GM23338 (cell line): Measurements from ENCODE around the gene MELTF. TPM values are rescaled to one million over a fixed set of nuclear protein-coding genes. Genes with fewer than 3 reads are reported as not detected.

Experiments
- ATAC-seq: fragments of 200-7000 bp; cut with Tn5 transposase; 3 replicates; pipeline ENCODE4 v1.9.1; 2020
- DNase-seq: peaks from one replicate; pipeline ENCODE4 v3.0.0-alpha.2; 2015; ENCODE audit warnings: low spot score
- H2AFZ ChIP-seq: fragments of 200-600 bp; sonication (generic); 2 replicates; pipeline ENCODE4 v1.8.0; 2016; ENCODE audit warnings: antibody characterized with exemption, mild to moderate bottlenecking, moderate library complexity
- H3F3A ChIP-seq: fragments of 200-600 bp; sonication (generic); replicated peaks from 2 replicates; pipeline ENCODE4 v1.8.0; 2017; ENCODE audit warnings: antibody characterized with exemption, mixed run types, low read depth
- H3K27ac ChIP-seq: fragments of 200-600 bp; sonication (generic); 2 replicates; pipeline ENCODE4 v1.6.1; 2016; ENCODE audit warnings: low read depth
- H3K27me3 ChIP-seq: fragments of 200-600 bp; sonication (generic); 2 replicates; pipeline ENCODE4 v1.8.0; 2016; ENCODE audit warnings: mild to moderate bottlenecking, mixed run types, moderate library complexity; ENCODE audit not compliant: insufficient read depth
- H3K36me3 ChIP-seq: fragments of 200-600 bp; sonication (generic); 2 replicates; pipeline ENCODE4 v1.8.0; 2016; ENCODE audit warnings: mild to moderate bottlenecking; ENCODE audit not compliant: insufficient read depth
- H3K4me1 ChIP-seq: fragments of 200-600 bp; sonication (generic); 2 replicates; pipeline ENCODE4 v1.8.0; 2016; ENCODE audit warnings: mild to moderate bottlenecking, moderate library complexity; ENCODE audit not compliant: insufficient read depth
- H3K4me2 ChIP-seq: fragments of 200-600 bp; sonication (generic); 2 replicates; pipeline ENCODE4 v1.7.1; 2017; ENCODE audit warnings: mixed run types
- H3K4me3 ChIP-seq: fragments of 200-600 bp; sonication (generic); 2 replicates; pipeline ENCODE4 v1.6.1; 2016; ENCODE audit warnings: mixed run types
- H3K79me2 ChIP-seq: fragments of 200-600 bp; sonication (generic); replicated peaks from 2 replicates; pipeline ENCODE4 v1.8.0; 2017; ENCODE audit warnings: mild to moderate bottlenecking; ENCODE audit not compliant: insufficient read depth
- H3K9me2 ChIP-seq: fragments of 200-600 bp; sonication (generic); 2 replicates; pipeline ENCODE4 v1.8.0; 2017; ENCODE audit not compliant: insufficient read depth
- H4K20me1 ChIP-seq: fragments of 200-600 bp; sonication (generic); replicated peaks from 2 replicates; pipeline ENCODE4 v1.8.0; 2017; ENCODE audit warnings: mild to moderate bottlenecking; ENCODE audit not compliant: insufficient read depth
- H3K27ac Mint-ChIP-seq: 2 replicates; pipeline ENCODE4 v1.8.0; 2020; ENCODE audit warnings: inconsistent platforms, mild to moderate bottlenecking, moderate library complexity, mixed read lengths
- H3K27me3 Mint-ChIP-seq: 3 replicates; pipeline ENCODE4 v1.8.0; 2022; ENCODE audit warnings: low read depth, mild to moderate bottlenecking, moderate library complexity, mixed read lengths, inconsistent platforms; ENCODE audit not compliant: insufficient read depth, poor library complexity
- H3K36me3 Mint-ChIP-seq: 3 replicates; pipeline ENCODE4 v1.8.0; 2021; ENCODE audit warnings: low read depth, mild to moderate bottlenecking, inconsistent platforms, moderate library complexity, mixed read lengths
- H3K4me1 Mint-ChIP-seq: 3 replicates; pipeline ENCODE4 v1.8.0; 2020; ENCODE audit warnings: mild to moderate bottlenecking, inconsistent platforms, mixed read lengths
- H3K4me3 Mint-ChIP-seq: 3 replicates; pipeline ENCODE4 v1.8.0; 2021; ENCODE audit warnings: moderate library complexity, mild to moderate bottlenecking, inconsistent platforms, mixed read lengths
- H3K9me3 Mint-ChIP-seq: 3 replicates; pipeline ENCODE4 v1.8.0; 2020; ENCODE audit warnings: moderate library complexity, mild to moderate bottlenecking, inconsistent platforms, mixed read lengths
- CTCF ChIP-seq, 2 experiments: fragments of 200-600 bp in 1 of 2; sonication (generic) in 1 of 2; conservative IDR thresholded peaks; 2 replicates each; pipeline versions ENCODE4 v1.5.1 to v1.6.1; 2016 to 2017; ENCODE audit warnings: antibody characterized with exemption in 2 of 2, low read depth in 2 of 2, mild to moderate bottlenecking in 2 of 2, moderate library complexity in 1 of 2
- EZH2phosphoT487 ChIP-seq: fragments of 200-600 bp; sonication (generic); IDR thresholded peaks from one replicate; pipeline ENCODE4 v1.8.1; 2018; ENCODE audit warnings: antibody characterized with exemption; ENCODE audit not compliant: unreplicated experiment
- NANOG ChIP-seq: IDR thresholded peaks from 2 replicates; pipeline ENCODE4 v1.6.1; 2016; ENCODE audit warnings: antibody characterized with exemption, borderline replicate concordance
- ZNF114 ChIP-seq: fragments of 250-450 bp; sonication (Bioruptor Pico); IDR thresholded peaks from 2 replicates; pipeline ENCODE4 v1.5.0; 2020; ENCODE audit warnings: mild to moderate bottlenecking, moderate library complexity
- ZNF331 ChIP-seq: fragments of 250-450 bp; sonication (Bioruptor Pico); IDR thresholded peaks from 2 replicates; pipeline ENCODE4 v1.5.0; 2020; ENCODE audit warnings: low read depth, mild to moderate bottlenecking, moderate library complexity
- ZNF462 ChIP-seq: fragments of 250-450 bp; sonication (Bioruptor Pico); IDR thresholded peaks from 2 replicates; pipeline ENCODE4 v1.5.0; 2020; ENCODE audit warnings: mild to moderate bottlenecking, moderate library complexity
- polyA plus RNA-seq: library from polyadenylated mRNA; unstranded; fragments of >200 nt; fragmentation: Nextera tagmentation; extraction: Ambion mirVana; gene quantifications from 2 replicates; pipeline ENCODE4 v1.2.1, GENCODE V29; 2016
- total RNA-seq: library from RNA; depleted of rRNA; stranded (reverse); fragments of >200 nt; shearing (Covaris generic); gene quantifications from 2 replicates; pipeline ENCODE4 v1.2.3, GENCODE V29; 2014
- TF ChIP-seq, protein P1 (sequence below): IDR thresholded peaks from 2 replicates; pipeline ENCODE4 v1.6.1; 2016; ENCODE audit warnings: antibody characterized with exemption

Gene MELTF
- total and polyA plus RNA-seq, 2 experiments from 2014 or later = 1.4 to 5.2 TPM

DNA sequence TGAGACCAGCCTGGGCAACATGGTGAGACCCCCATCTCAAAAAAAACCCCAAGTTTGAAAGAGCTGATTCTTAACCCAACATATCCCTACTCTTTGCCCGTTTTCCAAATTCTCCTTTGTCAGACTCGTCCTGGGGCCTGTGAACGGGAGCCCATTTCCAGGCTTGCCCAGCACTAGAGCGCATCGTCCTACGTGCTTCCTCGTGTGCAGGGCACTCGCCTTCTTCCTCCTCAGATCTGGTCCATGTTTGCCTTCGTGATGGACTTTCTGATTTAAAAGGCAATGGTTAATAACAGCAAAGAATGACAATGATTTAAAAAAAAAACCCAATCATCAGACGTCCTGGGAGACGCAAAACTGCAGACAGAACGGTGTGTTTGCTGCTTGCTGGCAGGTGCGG, 10.1 kb downstream of the MELTF start (continued):
- TF ChIP-seq ZNF462 (CRISPR knock-in tag) (no peak), CTCF (conservative IDR thresholded peaks at IDR 0.05; ENCODE audit: low read depth in 2 of 2) (no peak), NANOG (no peak)

- no peak overlapping the region for H3K27ac ChIP-seq
- H3K36me3 ChIP-seq = no peaks in the 10 kb centered on the region
- Mint-ChIP-seq H3K27me3 (peaks cover 20% of the 10 kb centered on the region), H3K27ac (no peak overlapping the region), H3K4me1 (peaks cover 32% of the 10 kb centered on the region), H3K4me3 (no peak overlapping the region), H3K36me3 (no peaks in the 10 kb centered on the region), H3K9me3 (no peaks in the 10 kb centered on the region)
- H3K4me3 ChIP-seq = no peak overlapping the region
- no peaks in the 10 kb centered on the region for H3K27me3 ChIP-seq
- H3K9me2 ChIP-seq = no peaks in the 10 kb centered on the region
- H4K20me1 ChIP-seq = no peaks in the 10 kb centered on the region
- no peaks in the 10 kb centered on the region for H3K79me2 ChIP-seq
- peaks cover 8% of the 10 kb centered on the region; the same call in 1 of the 2 replicates for H3K4me1 ChIP-seq
- H2AFZ ChIP-seq = no peak overlapping the region
- DNase-seq = no peak
- H3K4me2 ChIP-seq = no peak overlapping the region
- no peak for ATAC-seq
- H3F3A ChIP-seq = no peaks in the 10 kb centered on the region
- TF ChIP-seq ZNF462 (CRISPR knock-in tag) (no peak), ZNF114 (CRISPR knock-in tag) (no peak), EZH2phosphoT487 (no peak), ZNF331 (no peak)
- TF ChIP-seq, protein P1, sequence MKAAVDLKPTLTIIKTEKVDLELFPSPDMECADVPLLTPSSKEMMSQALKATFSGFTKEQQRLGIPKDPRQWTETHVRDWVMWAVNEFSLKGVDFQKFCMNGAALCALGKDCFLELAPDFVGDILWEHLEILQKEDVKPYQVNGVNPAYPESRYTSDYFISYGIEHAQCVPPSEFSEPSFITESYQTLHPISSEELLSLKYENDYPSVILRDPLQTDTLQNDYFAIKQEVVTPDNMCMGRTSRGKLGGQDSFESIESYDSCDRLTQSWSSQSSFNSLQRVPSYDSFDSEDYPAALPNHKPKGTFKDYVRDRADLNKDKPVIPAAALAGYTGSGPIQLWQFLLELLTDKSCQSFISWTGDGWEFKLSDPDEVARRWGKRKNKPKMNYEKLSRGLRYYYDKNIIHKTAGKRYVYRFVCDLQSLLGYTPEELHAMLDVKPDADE = no peak
These were observed 10.6 kb downstream of the MELTF start for GRCh38 chr3:197019021-197019420.
